Loucy (cell line): Measurements from ENCODE around the gene RAPGEF2.

ENCODE experiments used
- H2AFZ ChIP-seq: fragments of 200-600 bp; sonication (generic); 2 replicates; pipeline ENCODE4 v1.6.0; 2016; ENCODE audit warnings: antibody characterized with exemption, mild to moderate bottlenecking, low read length, moderate library complexity
- H3F3A ChIP-seq: fragments of 200-600 bp; 2 replicates; pipeline ENCODE4 v1.6.0; 2016; ENCODE audit warnings: antibody characterized with exemption, low read depth, mild to moderate bottlenecking
- H3K27me3 ChIP-seq: fragments of 200-600 bp; sonication (generic); 2 replicates; pipeline ENCODE4 v1.6.1; 2014; ENCODE audit warnings: low read length, mild to moderate bottlenecking; ENCODE audit not compliant: insufficient read depth, poor library complexity, severe bottlenecking
- H3K36me3 ChIP-seq: fragments of 200-600 bp; sonication (generic); 2 replicates; pipeline ENCODE4 v1.6.1; 2016; ENCODE audit warnings: low read length; ENCODE audit not compliant: insufficient read depth
- H3K4me1 ChIP-seq: fragments of 200-600 bp; sonication (generic); 2 replicates; pipeline ENCODE4 v1.5.1; 2014; ENCODE audit warnings: low read length, mild to moderate bottlenecking; ENCODE audit not compliant: insufficient read depth, poor library complexity, severe bottlenecking
- H3K4me2 ChIP-seq: fragments of 200-600 bp; sonication (generic); 2 replicates; pipeline ENCODE4 v1.6.0; 2014; ENCODE audit warnings: antibody characterized with exemption, low read length, low read depth, mild to moderate bottlenecking; ENCODE audit not compliant: poor library complexity, severe bottlenecking
- H3K4me3 ChIP-seq: fragments of 200-600 bp; sonication (generic); 2 replicates; pipeline ENCODE4 v1.5.1; 2014; ENCODE audit warnings: low read length, mild to moderate bottlenecking, mixed read lengths; ENCODE audit not compliant: poor library complexity, severe bottlenecking
- H3K79me2 ChIP-seq: fragments of 200-600 bp; sonication (generic); 2 replicates; pipeline ENCODE4 v1.6.1; 2014; ENCODE audit warnings: low read length; ENCODE audit not compliant: insufficient read depth
- H3K9ac ChIP-seq: fragments of 200-600 bp; sonication (generic); 2 replicates; pipeline ENCODE4 v1.6.0; 2014; ENCODE audit warnings: mild to moderate bottlenecking, low read depth, low read length, moderate library complexity; ENCODE audit not compliant: poor library complexity, severe bottlenecking
- H3K9me2 ChIP-seq: fragments of 200-600 bp; sonication (generic); replicated peaks from 2 replicates; pipeline ENCODE4 v1.6.1; 2016; ENCODE audit warnings: low read depth, low read length, mixed read lengths
- H3K9me3 ChIP-seq: fragments of 200-600 bp; sonication (generic); 2 replicates; pipeline ENCODE4 v1.6.1; 2014; ENCODE audit warnings: mild to moderate bottlenecking, antibody characterized with exemption, low read length, low read depth; ENCODE audit not compliant: insufficient read depth
- H4K20me1 ChIP-seq: fragments of 200-600 bp; sonication (generic); 2 replicates; pipeline ENCODE4 v1.6.0; 2014; ENCODE audit warnings: antibody characterized with exemption, low read length, mild to moderate bottlenecking; ENCODE audit not compliant: insufficient read depth, poor library complexity, severe bottlenecking
- CTCF ChIP-seq: fragments of 200-600 bp; sonication (generic); conservative IDR thresholded peaks from 2 replicates; pipeline ENCODE4 v1.5.1; 2014; ENCODE audit warnings: mild to moderate bottlenecking, antibody characterized with exemption, low read length
- EZH2phosphoT487 ChIP-seq: fragments of 200-600 bp; IDR thresholded peaks from 2 replicates; pipeline ENCODE4 v1.6.1; 2018; ENCODE audit warnings: antibody characterized with exemption, mild to moderate bottlenecking, moderate library complexity, borderline replicate concordance

Gene RAPGEF2

GRCh38 chr4:159191989-159192388, 89.1 kb downstream of the RAPGEF2 start:
- H3K4me2 ChIP-seq: peak overlapping the region; percentile 67
- H3K4me3 ChIP-seq: peak overlapping the region; percentile 50
- H3K9me2 ChIP-seq: no peaks in the 10 kb centered on the region
- peak; percentile 74 for TF ChIP-seq CTCF
- TF ChIP-seq EZH2phosphoT487: no peak
- peaks cover 82% of the 10 kb centered on the region for H3K4me1 ChIP-seq
- peaks cover 51% of the 10 kb centered on the region for H3K79me2 ChIP-seq
- no peaks in the 10 kb centered on the region for H4K20me1 ChIP-seq
- H3K27me3 ChIP-seq: no peaks in the 10 kb centered on the region
- H3K9me3 ChIP-seq: no peaks in the 10 kb centered on the region
- H3K36me3 ChIP-seq: no peaks in the 10 kb centered on the region; the same call in none of the 2 replicates
- peak overlapping the region; percentile 52 for H3K9ac ChIP-seq
- H3F3A ChIP-seq: peaks cover 20% of the 10 kb centered on the region
- H2AFZ ChIP-seq: no peak overlapping the region

- H3F3A ChIP-seq: peaks cover 20% of the 10 kb centered on the region
- H3K9ac ChIP-seq: peak overlapping the region; percentile 52
- H3K9me2 ChIP-seq: no peaks in the 10 kb centered on the region
- H3K9me3 ChIP-seq: no peaks in the 10 kb centered on the region
- H3K79me2 ChIP-seq: peaks cover 46% of the 10 kb centered on the region
- H3K36me3 ChIP-seq: no peaks in the 10 kb centered on the region; the same call in none of the 2 replicates
- peak overlapping the region; percentile 50 for H3K4me3 ChIP-seq
- H3K4me1 ChIP-seq: peaks cover 86% of the 10 kb centered on the region
- no peak for TF ChIP-seq EZH2phosphoT487
- TF ChIP-seq CTCF: no peak
- peak overlapping the region; percentile 67 for H3K4me2 ChIP-seq
- H2AFZ ChIP-seq: no peak overlapping the region
- H4K20me1 ChIP-seq: no peaks in the 10 kb centered on the region
- no peaks in the 10 kb centered on the region for H3K27me3 ChIP-seq
These were observed 90.3 kb downstream of the RAPGEF2 start for GRCh38 chr4:159193046-159193620.

- TF ChIP-seq EZH2phosphoT487 (no peak), CTCF (no peak)
- Histone ChIP-seq H3K9ac (no peak overlapping the region), H4K20me1 (no peaks in the 10 kb centered on the region)
These were observed 92.5 kb downstream of the RAPGEF2 start for GRCh38 chr4:159195361-159195769.

More at GRCh38 chr4:159195361-159195769, 92.5 kb downstream of the RAPGEF2 start:
- no peaks in the 10 kb centered on the region; the same call in none of the 2 replicates for H3K36me3 ChIP-seq
- H3K4me2 ChIP-seq: no peak overlapping the region
- H3K9me3 ChIP-seq: no peaks in the 10 kb centered on the region
- H3K79me2 ChIP-seq: peaks cover 50% of the 10 kb centered on the region
- peaks cover 73% of the 10 kb centered on the region for H3K4me1 ChIP-seq
- H3K4me3 ChIP-seq: no peak overlapping the region
- peaks cover 20% of the 10 kb centered on the region for H3F3A ChIP-seq
- H3K27me3 ChIP-seq: no peaks in the 10 kb centered on the region
- H2AFZ ChIP-seq: no peak overlapping the region
- H3K9me2 ChIP-seq: no peaks in the 10 kb centered on the region
